ENCODE data around the gene ADAT2.

ADAT2 gene

GRCh38 chr6:143397227-143398222, 53.0 kb downstream of the ADAT2 start:
- peak; percentile 27 for DNase-seq (ENCODE audit: low read depth)

- DNase-seq (ENCODE audit: low read depth) = no peak
These were observed 53.8 kb downstream of the ADAT2 start for GRCh38 chr6:143396497-143397226.

- DNase-seq (ENCODE audit: low read depth) = no peak
These were observed 54.8 kb downstream of the ADAT2 start for GRCh38 chr6:143395699-143396098.

GRCh38 chr6:143394389-143394788, 56.1 kb downstream of the ADAT2 start:
- no peak for DNase-seq (ENCODE audit: low read depth)

GRCh38 chr6:143390278-143390677, 60.2 kb downstream of the ADAT2 start:
- no peak for DNase-seq (ENCODE audit: low read depth)

- no peak for DNase-seq (ENCODE audit: low read depth)
These were observed 64.9 kb downstream of the ADAT2 start for GRCh38 chr6:143385636-143386035.

- DNase-seq (ENCODE audit: low read depth) = no peak
These were observed 73.6 kb downstream of the ADAT2 start for GRCh38 chr6:143376861-143377260.

- DNase-seq (ENCODE audit: low read depth) = no peak
These were observed 74.1 kb downstream of the ADAT2 start for GRCh38 chr6:143376375-143376774.

- no peak for DNase-seq (ENCODE audit: low read depth)
These were observed 75.4 kb downstream of the ADAT2 start for GRCh38 chr6:143375022-143375585.

- no peak for DNase-seq (ENCODE audit: low read depth)
These were observed 76.5 kb downstream of the ADAT2 start for GRCh38 chr6:143374014-143374413.

Measured in fibroblast of the conjunctiva (primary cell).